Activated CD8-positive, alpha-beta T cell treated with anti-CD3 and anti-CD28 coated beads, Interleukin-2, amount 10 ng/mL, durations not matched to agents 7 days and 5 days (primary cell): ENCODE data around the gene PCLAF. TPM values are rescaled to one million over a fixed set of nuclear protein-coding genes. Genes with fewer than 3 reads are reported as not detected.
"Not testable (repeated sequence)": the region's sequence is repeated elsewhere in the genome, so short reads cannot be mapped to it uniquely, and the experiment has no call there.

Source experiments
- ATAC-seq: fragments of 150-1000 bp; cut with Tn5 transposase; one replicate; pipeline ENCODE4 v1.10.0; 2021; ENCODE audit warnings: moderate library complexity
- CTCF ChIA-PET: fragments of 350-600 bp; sonication (Branson Sonifier 250); formaldehyde crosslinking; loops from one replicate; lab custom pipeline; 2021; ENCODE audit warnings: antibody characterized with exemption; lab: Charles Lee
- POLR2A ChIA-PET: fragments of 350-600 bp; sonication (Branson Sonifier 250); formaldehyde crosslinking; loops from one replicate; lab custom pipeline; 2021; ENCODE audit warnings: antibody characterized with exemption; lab: Charles Lee
- DNase-seq: peaks from one replicate; pipeline ENCODE4 v3.0.0-alpha.2; 2020
- H3K27ac Mint-ChIP-seq: one replicate; pipeline ENCODE4 v1.8.0; 2021; ENCODE audit warnings: mild to moderate bottlenecking, mixed read lengths
- H3K27me3 Mint-ChIP-seq: one replicate; pipeline ENCODE4 v1.8.0; 2021; ENCODE audit warnings: low read depth, mixed read lengths
- H3K36me3 Mint-ChIP-seq: one replicate; pipeline ENCODE4 v1.8.0; 2021; ENCODE audit warnings: low read depth, mixed read lengths
- H3K4me1 Mint-ChIP-seq: one replicate; pipeline ENCODE4 v1.8.0; 2021; ENCODE audit warnings: low read depth, mixed read lengths
- H3K4me3 Mint-ChIP-seq: one replicate; pipeline ENCODE4 v1.8.0; 2021; ENCODE audit warnings: mild to moderate bottlenecking, mixed read lengths
- H3K9me3 Mint-ChIP-seq: one replicate; pipeline ENCODE4 v1.8.0; 2022; ENCODE audit warnings: mixed read lengths; ENCODE audit not compliant: insufficient read depth
- total RNA-seq, 2 experiments: library from RNA; stranded (reverse); gene quantifications; one replicate each; pipeline ENCODE4 v1.2.3, GENCODE V29; 2021

The PCLAF gene
- total RNA-seq, 2 experiments from 2014 or later, result 135 to 153 TPM

GRCh38 chr15:64356710-64357040 lies 24.6 kb downstream of the PCLAF start:
- no peaks in the 10 kb centered on the region for H3K9me3 Mint-ChIP-seq
- POLR2A ChIA-PET, result interaction anchor here (0.7 to 1.9 kb wide), 2 partner anchors 31 to 193 kb away, joined by 3 to 5 read pairs; partner anchors contain the start of gene TRIP4
- H3K27ac Mint-ChIP-seq, result peak overlapping the region; percentile 86
- H3K27me3 Mint-ChIP-seq, result no peaks in the 10 kb centered on the region
- DNase-seq (no peak), ATAC-seq (no peak)
- H3K4me1 Mint-ChIP-seq, result peaks cover 26% of the 10 kb centered on the region
- CTCF ChIA-PET, result interaction anchor here (0.9 to 2.7 kb wide), 6 partner anchors 13 to 371 kb away, joined by 3 to 9 read pairs (median 4); partner anchors contain the start of gene TRIP4
- H3K36me3 Mint-ChIP-seq, result peaks cover 11% of the 10 kb centered on the region
- H3K4me3 Mint-ChIP-seq, result peak overlapping the region; percentile 90

GRCh38 chr15:64355944-64356709 lies 25.1 kb downstream of the PCLAF start, which contains the start of gene CSNK1G1:
TSS of gene CSNK1G1 (minus strand) at chr15:64356173. CDS start at chr15:64300499, 55,674 bp downstream.
- peak within 1 kb of the TSS; percentile 90 for H3K4me3 Mint-ChIP-seq
- POLR2A ChIA-PET, result interaction anchor here (0.6 to 1.9 kb wide), 4 partner anchors 31 to 236 kb away, joined by 3 to 5 read pairs (median 4); partner anchors contain the start of gene TRIP4

GRCh38 chr15:64355348-64355943 lies 25.8 kb downstream of the PCLAF start:
- ChIA-PET POLR2A (interaction anchor here (0.6 to 1.9 kb wide), 4 partner anchors 32 to 236 kb away, joined by 3 to 5 read pairs (median 4); partner anchors contain the start of gene TRIP4), CTCF (interaction anchor here (0.6 to 2.7 kb wide), 9 partner anchors 10 to 372 kb away, joined by 3 to 9 read pairs (median 4); partner anchors contain the start of gene TRIP4)
- Mint-ChIP-seq H3K27ac (peak overlapping the region; percentile 86), H3K36me3 (peaks cover 7% of the 10 kb centered on the region), H3K4me3 (peak overlapping the region; percentile 90), H3K27me3 (no peaks in the 10 kb centered on the region), H3K4me1 (peaks cover 26% of the 10 kb centered on the region), H3K9me3 (no peaks in the 10 kb centered on the region)
- ATAC-seq (peak; percentile 37), DNase-seq (peak; percentile 41)

More at GRCh38 chr15:64355944-64356709, 25.1 kb downstream of the PCLAF start, which contains the start of gene CSNK1G1:
- CTCF ChIA-PET, result interaction anchor here (0.6 to 2.7 kb wide), 9 partner anchors 11 to 372 kb away, joined by 3 to 9 read pairs (median 4); partner anchors contain the start of gene TRIP4
- H3K27ac Mint-ChIP-seq, result peak within 1 kb of the TSS; percentile 86
- ATAC-seq (peak; percentile 98), DNase-seq (peak; percentile 94)
- H3K36me3 Mint-ChIP-seq, result peaks cover 8% of the 10 kb centered on the region
- no peaks in the 10 kb centered on the region for H3K9me3 Mint-ChIP-seq
- H3K4me1 Mint-ChIP-seq, result peaks cover 26% of the 10 kb centered on the region
- H3K27me3 Mint-ChIP-seq, result no peaks in the 10 kb centered on the region

GRCh38 chr15:64354688-64355344 lies 26.4 kb downstream of the PCLAF start:
- H3K4me3 Mint-ChIP-seq, result peak overlapping the region; percentile 90
- peaks cover 7% of the 10 kb centered on the region for H3K36me3 Mint-ChIP-seq
- ATAC-seq, result no peak
- H3K27ac Mint-ChIP-seq, result peak overlapping the region; percentile 86
- H3K4me1 Mint-ChIP-seq, result peaks cover 26% of the 10 kb centered on the region
- H3K27me3 Mint-ChIP-seq, result no peaks in the 10 kb centered on the region
- CTCF ChIA-PET, result interaction anchor here (2.7 kb wide), 1 partner anchor 33 kb away, joined by 9 read pairs; the partner anchor contains the start of gene TRIP4
- POLR2A ChIA-PET, result interaction anchor here (1.1 to 1.9 kb wide), 2 partner anchors 33 to 125 kb away, joined by 4 to 5 read pairs; partner anchors contain the start of gene TRIP4
- no peak for DNase-seq
- no peaks in the 10 kb centered on the region for H3K9me3 Mint-ChIP-seq

GRCh38 chr15:64351265-64351664 lies 30.0 kb downstream of the PCLAF start:
- no peak overlapping the region for H3K4me3 Mint-ChIP-seq
- DNase-seq (no peak), ATAC-seq (no peak)
- H3K4me1 Mint-ChIP-seq, result peaks cover 12% of the 10 kb centered on the region
- ChIA-PET CTCF (no interaction called here), POLR2A (no interaction called here)
- no peak overlapping the region for H3K27ac Mint-ChIP-seq
- peaks cover 17% of the 10 kb centered on the region for H3K36me3 Mint-ChIP-seq
- no peaks in the 10 kb centered on the region for H3K9me3 Mint-ChIP-seq
- no peaks in the 10 kb centered on the region for H3K27me3 Mint-ChIP-seq

GRCh38 chr15:64349375-64349774 lies 31.9 kb downstream of the PCLAF start:
- Mint-ChIP-seq H3K27ac (no peak overlapping the region), H3K27me3 (no peaks in the 10 kb centered on the region), H3K9me3 (no peaks in the 10 kb centered on the region), H3K36me3 (peaks cover 20% of the 10 kb centered on the region), H3K4me3 (no peak overlapping the region), H3K4me1 (peaks cover 2% of the 10 kb centered on the region)
- ATAC-seq, result no peak
- DNase-seq, result no peak
- ChIA-PET CTCF (interaction anchor here (1.1 kb wide), 1 partner anchor 31 kb away, joined by 3 read pairs; no protein-coding TSS in a partner anchor), POLR2A (interaction anchor here (0.6 to 0.7 kb wide), 2 partner anchors 19 to 312 kb away, joined by 3 to 5 read pairs; no protein-coding TSS in a partner anchor)

GRCh38 chr15:64348455-64348854 lies 32.8 kb downstream of the PCLAF start:
- CTCF ChIA-PET, result interaction anchor here (0.7 kb wide), 1 partner anchor 402 kb away, joined by 4 read pairs; no protein-coding TSS in a partner anchor
- no peak overlapping the region for H3K4me3 Mint-ChIP-seq

GRCh38 chr15:64346242-64346641 lies 35.0 kb downstream of the PCLAF start:
- not testable (repeated sequence) for ATAC-seq

More at GRCh38 chr15:64348455-64348854, 32.8 kb downstream of the PCLAF start:
- DNase-seq (no peak), ATAC-seq (no peak)
- Mint-ChIP-seq H3K9me3 (no peaks in the 10 kb centered on the region), H3K27me3 (no peaks in the 10 kb centered on the region), H3K27ac (no peak overlapping the region), H3K4me1 (peaks cover 2% of the 10 kb centered on the region), H3K36me3 (peaks cover 20% of the 10 kb centered on the region)
- POLR2A ChIA-PET, result no interaction called here

GRCh38 chr15:64344651-64345294 lies 36.5 kb downstream of the PCLAF start:
- H3K4me1 Mint-ChIP-seq, result peaks cover 6% of the 10 kb centered on the region
- H3K36me3 Mint-ChIP-seq, result peaks cover 19% of the 10 kb centered on the region
- CTCF ChIA-PET, result interaction anchor here (1.0 to 1.9 kb wide), 3 partner anchors 10 to 65 kb away, joined by 3 to 6 read pairs (median 4); partner anchors contain the start of gene CSNK1G1

More at GRCh38 chr15:64346242-64346641, 35.0 kb downstream of the PCLAF start:
- H3K27me3 Mint-ChIP-seq, POLR2A ChIA-PET, H3K9me3 Mint-ChIP-seq, DNase-seq, H3K4me3 Mint-ChIP-seq, H3K27ac Mint-ChIP-seq, H3K4me1 Mint-ChIP-seq: not testable (repeated sequence)
- peaks cover 21% of the 10 kb centered on the region for H3K36me3 Mint-ChIP-seq
- CTCF ChIA-PET, result interaction anchor here (1.3 kb wide), 1 partner anchor 8 kb away, joined by 4 read pairs; no protein-coding TSS in a partner anchor

GRCh38 chr15:64343841-64344240 lies 37.4 kb downstream of the PCLAF start:
- Mint-ChIP-seq H3K36me3 (peaks cover 19% of the 10 kb centered on the region), H3K4me3 (no peak overlapping the region), H3K4me1 (peaks cover 6% of the 10 kb centered on the region)

More at GRCh38 chr15:64344651-64345294, 36.5 kb downstream of the PCLAF start:
- Mint-ChIP-seq H3K27ac (no peak overlapping the region), H3K9me3 (no peaks in the 10 kb centered on the region), H3K27me3 (no peaks in the 10 kb centered on the region), H3K4me3 (no peak overlapping the region)
- POLR2A ChIA-PET, result interaction anchor here (0.8 kb wide), 1 partner anchor 36 kb away, joined by 3 read pairs; no protein-coding TSS in a partner anchor
- ATAC-seq (no peak), DNase-seq (no peak)

More at GRCh38 chr15:64343841-64344240, 37.4 kb downstream of the PCLAF start:
- ChIA-PET POLR2A (interaction anchor here (0.7 kb wide), 1 partner anchor 80 kb away, joined by 3 read pairs; no protein-coding TSS in a partner anchor), CTCF (interaction anchor here (1.0 to 1.9 kb wide), 2 partner anchors 9 to 50 kb away, joined by 4 to 6 read pairs; no protein-coding TSS in a partner anchor)
- no peak overlapping the region for H3K27ac Mint-ChIP-seq
- no peak for DNase-seq
- no peak for ATAC-seq
- H3K9me3 Mint-ChIP-seq, result no peaks in the 10 kb centered on the region
- H3K27me3 Mint-ChIP-seq, result no peaks in the 10 kb centered on the region
